Nephron (organoid): ENCODE data around the gene NAGPA.

ENCODE experiments used
- H3K27ac Mint-ChIP-seq, 3 experiments: 2 replicates each; pipeline ENCODE4 v1.8.0; 2020; ENCODE audit warnings: mixed read lengths in 3 of 3, mild to moderate bottlenecking in 2 of 3, moderate library complexity in 1 of 3
- H3K27me3 Mint-ChIP-seq: 2 replicates; pipeline ENCODE4 v1.8.0; 2021; ENCODE audit warnings: low read depth, mild to moderate bottlenecking, moderate library complexity, mixed read lengths
- H3K36me3 Mint-ChIP-seq: 2 replicates; pipeline ENCODE4 v1.8.0; 2020; ENCODE audit warnings: low read depth, mixed read lengths
- H3K4me1 Mint-ChIP-seq: 2 replicates; pipeline ENCODE4 v1.8.0; 2020; ENCODE audit warnings: mixed read lengths
- H3K4me3 Mint-ChIP-seq, 3 experiments: 2 replicates each; pipeline ENCODE4 v1.8.0; 2020; ENCODE audit warnings: mild to moderate bottlenecking in 3 of 3, mixed read lengths in 3 of 3, moderate library complexity in 2 of 3
- H3K9me3 Mint-ChIP-seq: 2 replicates; pipeline ENCODE4 v1.8.0; 2020; ENCODE audit warnings: mixed read lengths
- CTCF ChIP-seq, 3 experiments: fragments of 200-600 bp; sonication (generic); IDR thresholded peaks; one replicate each; pipeline ENCODE4 v1.5.0; 2021; ENCODE audit warnings: antibody characterized with exemption in 3 of 3; ENCODE audit not compliant: unreplicated experiment in 3 of 3

The NAGPA gene

DNA sequence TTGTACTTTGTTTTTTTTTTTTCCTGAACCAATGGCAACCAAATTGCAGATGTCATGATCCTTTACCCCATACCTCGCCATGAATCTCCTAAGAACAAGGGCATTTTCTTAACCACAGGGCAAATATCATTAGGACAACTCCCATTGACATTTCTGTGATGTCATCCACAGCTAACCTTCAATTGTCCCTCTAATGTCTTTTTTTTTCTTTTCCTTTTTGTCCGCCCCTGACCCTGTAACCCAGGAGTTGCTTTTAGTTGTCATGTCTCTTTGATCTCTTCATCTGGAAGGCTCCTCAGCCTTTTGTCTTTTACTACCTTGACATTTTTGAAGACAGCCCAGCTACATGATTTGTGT is 410 bp upstream of the NAGPA start:
- peaks cover 3% of the 10 kb centered on the region for H3K27me3 Mint-ChIP-seq
- H3K27ac Mint-ChIP-seq: peak overlapping the region; percentile 78 to 87 (median 79)
- peaks cover 12% of the 10 kb centered on the region for H3K4me1 Mint-ChIP-seq
- no peaks in the 10 kb centered on the region for H3K36me3 Mint-ChIP-seq
- H3K4me3 Mint-ChIP-seq: peak overlapping the region; percentile 88 to 93 (median 92)
- TF ChIP-seq CTCF (IDR thresholded peaks at IDR 0.05; ENCODE audit: unreplicated experiment in 3 of 3): no peak
- no peaks in the 10 kb centered on the region for H3K9me3 Mint-ChIP-seq

DNA sequence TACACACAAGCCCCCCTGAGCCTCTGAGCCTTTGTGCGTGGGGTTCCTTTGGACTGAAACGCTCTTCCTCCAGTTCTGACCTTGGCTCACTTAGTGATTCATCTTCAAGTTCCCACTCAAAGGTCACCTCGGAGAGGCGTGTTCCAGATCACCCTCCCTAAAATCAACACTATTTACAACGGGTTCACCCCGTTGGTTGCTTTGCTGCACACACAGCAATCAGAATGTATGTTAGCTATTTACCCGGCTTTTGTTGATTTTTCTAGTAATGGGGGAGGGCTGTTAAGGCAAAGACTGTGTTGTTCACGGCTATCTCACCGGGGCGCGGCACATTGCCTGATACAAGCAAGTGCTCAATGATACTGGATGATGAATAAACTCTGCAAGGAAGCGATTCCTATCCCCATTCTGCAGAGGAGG is 977 bp downstream of the NAGPA start:
- TF ChIP-seq CTCF (IDR thresholded peaks at IDR 0.05; ENCODE audit: unreplicated experiment in 3 of 3): no peak
- Mint-ChIP-seq H3K27me3 (no peaks in the 10 kb centered on the region), H3K4me3 (peak overlapping the region; percentile 84 to 88 (median 85)), H3K9me3 (no peaks in the 10 kb centered on the region), H3K36me3 (no peaks in the 10 kb centered on the region), H3K4me1 (peaks cover 12% of the 10 kb centered on the region), H3K27ac (no peak overlapping the region)

DNA sequence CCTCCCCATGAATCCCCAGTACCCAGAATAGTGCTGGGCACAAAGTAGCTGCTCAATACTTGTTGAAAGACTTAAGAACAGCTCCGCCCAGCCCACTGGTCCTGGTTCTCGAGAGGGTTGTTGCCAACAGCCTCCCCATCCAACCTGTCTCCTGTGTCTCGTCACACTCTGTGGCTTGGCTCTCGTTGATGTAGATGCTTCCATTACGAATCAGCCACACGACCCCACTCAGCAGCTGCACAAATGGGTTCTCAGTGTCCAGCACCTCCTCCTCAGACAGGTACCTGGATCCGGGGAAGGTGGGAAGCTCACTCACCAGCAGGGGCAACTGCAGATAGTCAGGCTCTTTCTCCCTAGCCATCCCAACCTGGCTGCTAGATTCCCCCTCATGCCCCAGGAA is 2.1 kb downstream of the NAGPA start:
- Mint-ChIP-seq H3K36me3 (no peaks in the 10 kb centered on the region), H3K27me3 (no peaks in the 10 kb centered on the region), H3K4me3 (peak overlapping the region; percentile 65 to 81 (median 81)), H3K27ac (no peak overlapping the region), H3K9me3 (no peaks in the 10 kb centered on the region), H3K4me1 (peaks cover 12% of the 10 kb centered on the region)
- TF ChIP-seq CTCF (IDR thresholded peaks at IDR 0.05; ENCODE audit: unreplicated experiment in 3 of 3): no peak

DNA sequence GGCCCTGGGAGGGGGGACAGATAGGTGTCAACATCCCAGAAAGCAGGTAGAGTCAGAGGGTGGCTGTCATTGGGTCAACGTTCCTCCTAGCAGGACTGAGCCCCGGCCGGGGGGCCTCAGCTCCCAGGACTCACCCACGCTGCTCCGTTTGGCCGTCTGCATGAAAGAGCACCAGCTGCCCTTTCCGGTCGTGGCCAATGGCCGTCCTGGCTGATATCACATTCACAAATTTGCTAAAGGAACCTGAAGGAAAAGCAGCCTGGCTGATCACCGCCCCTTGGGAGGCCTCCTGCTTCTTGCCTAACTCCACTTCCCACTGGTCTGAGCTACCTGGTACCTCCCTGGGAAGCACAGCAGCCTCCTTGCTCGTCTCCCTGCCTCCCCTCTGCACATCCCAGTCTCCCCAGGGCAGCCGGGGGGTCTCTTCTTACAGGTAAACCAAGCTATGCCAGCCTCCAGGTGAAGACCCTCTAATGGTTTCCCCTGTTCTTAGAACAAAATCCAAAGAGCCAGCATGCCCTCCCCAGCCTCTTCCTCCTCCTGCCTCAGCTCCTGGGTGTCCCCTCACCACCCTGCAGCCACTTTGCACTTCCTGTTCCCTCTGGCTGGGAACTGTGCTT is 3.4 kb downstream of the NAGPA start:
- Mint-ChIP-seq H3K4me3 (peak overlapping the region in 1 of 3 experiments; percentile 44), H3K27me3 (no peaks in the 10 kb centered on the region), H3K9me3 (no peaks in the 10 kb centered on the region), H3K27ac (no peak overlapping the region), H3K36me3 (no peaks in the 10 kb centered on the region), H3K4me1 (peaks cover 12% of the 10 kb centered on the region)
- no peak for TF ChIP-seq CTCF (IDR thresholded peaks at IDR 0.05; ENCODE audit: unreplicated experiment in 3 of 3)

GRCh38 chr16:5028950-5029475 is 4.7 kb downstream of the NAGPA start:
- H3K9me3 Mint-ChIP-seq: no peaks in the 10 kb centered on the region
- H3K36me3 Mint-ChIP-seq: no peaks in the 10 kb centered on the region
- no peak for TF ChIP-seq CTCF (IDR thresholded peaks at IDR 0.05; ENCODE audit: unreplicated experiment in 3 of 3)
- H3K27ac Mint-ChIP-seq: no peak overlapping the region
- no peaks in the 10 kb centered on the region for H3K27me3 Mint-ChIP-seq
- H3K4me1 Mint-ChIP-seq: peaks cover 7% of the 10 kb centered on the region
- H3K4me3 Mint-ChIP-seq: peak overlapping the region in 2 of 3 experiments; percentile 29 to 52
